ENCODE data around the gene SMIM10. TPM values are rescaled to one million over a fixed set of nuclear protein-coding genes. Genes with fewer than 3 reads are reported as not detected.

Gene SMIM10
- total and polyA plus RNA-seq, 2 of the 13 experiments (the other 11 are each of a cell fraction or from before 2014, with no cell fraction given): not detected

GRCh38 chrX:134948333-134949241, 42.2 kb upstream of the SMIM10 start (continued):
- TF ChIP-seq ELK4 (CRISPR knock-in tag; IDR thresholded peaks at IDR 0.05; ENCODE audit: borderline replicate concordance) (no peak), NCOA2 (CRISPR knock-in tag; IDR thresholded peaks at IDR 0.05) (peak; percentile 76), FOSL1 (CRISPR knock-in tag; IDR thresholded peaks at IDR 0.05; ENCODE audit: borderline replicate concordance) (peak; percentile 80; the same call in 1 of the 2 replicates), SKI (IDR thresholded peaks at IDR 0.05; ENCODE audit: partially characterized antibody) (no peak), ZBTB40 (IDR thresholded peaks at IDR 0.05) (no peak), ZBTB40 (CRISPR knock-in tag; IDR thresholded peaks at IDR 0.05) (no peak), PPARG (CRISPR knock-in tag; conservative IDR thresholded peaks at IDR 0.05) (peak; percentile 88)
- TF ChIP-seq, protein P1, sequence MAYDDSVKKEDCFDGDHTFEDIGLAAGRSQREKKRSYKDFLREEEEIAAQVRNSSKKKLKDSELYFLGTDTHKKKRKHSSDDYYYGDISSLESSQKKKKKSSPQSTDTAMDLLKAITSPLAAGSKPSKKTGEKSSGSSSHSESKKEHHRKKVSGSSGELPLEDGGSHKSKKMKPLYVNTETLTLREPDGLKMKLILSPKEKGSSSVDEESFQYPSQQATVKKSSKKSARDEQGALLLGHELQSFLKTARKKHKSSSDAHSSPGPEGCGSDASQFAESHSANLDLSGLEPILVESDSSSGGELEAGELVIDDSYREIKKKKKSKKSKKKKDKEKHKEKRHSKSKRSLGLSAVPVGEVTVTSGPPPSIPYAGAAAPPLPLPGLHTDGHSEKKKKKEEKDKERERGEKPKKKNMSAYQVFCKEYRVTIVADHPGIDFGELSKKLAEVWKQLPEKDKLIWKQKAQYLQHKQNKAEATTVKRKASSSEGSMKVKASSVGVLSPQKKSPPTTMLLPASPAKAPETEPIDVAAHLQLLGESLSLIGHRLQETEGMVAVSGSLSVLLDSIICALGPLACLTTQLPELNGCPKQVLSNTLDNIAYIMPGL (CRISPR knock-in tag; IDR thresholded peaks at IDR 0.05; ENCODE audit: borderline replicate concordance in 1 of 2, low read depth in 1 of 2): no peak
- TF ChIP-seq, protein P2, sequence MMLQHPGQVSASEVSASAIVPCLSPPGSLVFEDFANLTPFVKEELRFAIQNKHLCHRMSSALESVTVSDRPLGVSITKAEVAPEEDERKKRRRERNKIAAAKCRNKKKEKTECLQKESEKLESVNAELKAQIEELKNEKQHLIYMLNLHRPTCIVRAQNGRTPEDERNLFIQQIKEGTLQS (CRISPR knock-in tag; IDR thresholded peaks at IDR 0.05): no peak
